CD14-positive monocyte (primary cell): Measurements from ENCODE around the gene FNDC3B. TPM values are rescaled to one million over a fixed set of nuclear protein-coding genes. Genes with fewer than 3 reads are reported as not detected.
A peak's percentile ranks its signal among the peaks of the same experiment; 100 is the strongest.

Source experiments
- DNase-seq, 3 donors: peaks; one replicate each; pipeline ENCODE4 v3.0.0-alpha.2; 2011 to 2022
- H2AFZ ChIP-seq: 2 replicates; pipeline ENCODE4 v1.6.0; 2012; ENCODE audit warnings: mild to moderate bottlenecking, low read depth, low read length, inconsistent platforms; ENCODE audit not compliant: insufficient read depth, poor library complexity, severe bottlenecking
- H3K27ac ChIP-seq, 2 donors: 1 replicate in 1 of 2; 2 replicates in 1 of 2; pipeline ENCODE4 v1.5.1; 2012 to 2013; ENCODE audit warnings: low read length in 2 of 2, control low read depth in 1 of 2, inconsistent platforms in 1 of 2, low read depth in 1 of 2, mild to moderate bottlenecking in 1 of 2
- H3K27me3 ChIP-seq, 2 donors: one replicate each; pipeline versions ENCODE4 v1.6.0 to v1.6.1; 2011 to 2013; ENCODE audit warnings: low read length in 2 of 2; ENCODE audit not compliant: control insufficient read depth in 2 of 2, insufficient read depth in 2 of 2
- H3K36me3 ChIP-seq, 2 donors: replicated peaks in 1 of 2; 1 replicate in 1 of 2; 2 replicates in 1 of 2; pipeline versions ENCODE4 v1.5.1 to v1.6.1; 2012 to 2013; ENCODE audit warnings: low read length in 2 of 2, control low read depth in 1 of 2, inconsistent platforms in 1 of 2, mild to moderate bottlenecking in 1 of 2; ENCODE audit not compliant: insufficient read depth in 2 of 2, control insufficient read depth in 1 of 2
- H3K4me1 ChIP-seq, 2 donors: 1 replicate in 1 of 2; 2 replicates in 1 of 2; pipeline versions ENCODE4 v1.5.1 to v1.6.1; 2012 to 2013; ENCODE audit warnings: low read length in 2 of 2, control low read depth in 1 of 2, inconsistent platforms in 1 of 2, mild to moderate bottlenecking in 1 of 2, moderate library complexity in 1 of 2; ENCODE audit not compliant: insufficient read depth in 2 of 2, control insufficient read depth in 1 of 2
- H3K4me2 ChIP-seq: replicated peaks from 2 replicates; pipeline ENCODE3; 2012; ENCODE audit warnings: low read length, moderate library complexity, mild to moderate bottlenecking; ENCODE audit not compliant: poor library complexity, severe bottlenecking; ENCODE audit errors: extremely low read depth
- H3K4me3 ChIP-seq, 3 experiments: fragments of 200-600 bp in 1 of 3; sonication (generic) in 1 of 3; replicated peaks in 1 of 3; 1 replicate in 2 of 3; 2 replicates in 1 of 3; pipeline ENCODE4 v1.5.1; 2011 to 2013; ENCODE audit warnings: low read length in 3 of 3, mild to moderate bottlenecking in 3 of 3, control low read depth in 2 of 3, low read depth in 2 of 3, inconsistent platforms in 1 of 3, moderate library complexity in 1 of 3
- H3K79me2 ChIP-seq: 2 replicates; pipeline ENCODE4 v1.6.0; 2012; ENCODE audit warnings: mild to moderate bottlenecking, control low read depth, inconsistent platforms, low read length, moderate library complexity; ENCODE audit not compliant: insufficient read depth
- H3K9ac ChIP-seq: 2 replicates; pipeline ENCODE4 v1.6.0; 2017; ENCODE audit warnings: low read length, mild to moderate bottlenecking; ENCODE audit not compliant: insufficient read depth, poor library complexity, severe bottlenecking
- H3K9me3 ChIP-seq, 2 donors: replicated peaks in 1 of 2; 1 replicate in 1 of 2; 2 replicates in 1 of 2; pipeline versions ENCODE4 v1.5.1 to v1.6.1; 2012 to 2013; ENCODE audit warnings: low read length in 2 of 2, control low read depth in 1 of 2; ENCODE audit not compliant: control insufficient read depth in 1 of 2, insufficient read depth in 1 of 2
- H4K20me1 ChIP-seq: 2 replicates; pipeline ENCODE4 v1.6.0; 2012; ENCODE audit warnings: mild to moderate bottlenecking, low read length, control low read depth, moderate library complexity; ENCODE audit not compliant: insufficient read depth
- H3K27ac Mint-ChIP-seq, 7 donors: one replicate each; pipeline ENCODE4 v1.8.0; 2020; ENCODE audit warnings: mild to moderate bottlenecking in 7 of 7, mixed read lengths in 7 of 7, moderate library complexity in 6 of 7, inconsistent platforms in 2 of 7
- H3K27me3 Mint-ChIP-seq, 3 donors: one replicate each; pipeline ENCODE4 v1.8.0; 2021 to 2022; ENCODE audit warnings: low read depth in 3 of 3, mild to moderate bottlenecking in 3 of 3, mixed read lengths in 3 of 3, moderate library complexity in 3 of 3, inconsistent platforms in 1 of 3
- H3K36me3 Mint-ChIP-seq, 2 donors: one replicate each; pipeline ENCODE4 v1.8.0; 2020; ENCODE audit warnings: mixed read lengths in 2 of 2, inconsistent platforms in 1 of 2, mild to moderate bottlenecking in 1 of 2
- H3K4me1 Mint-ChIP-seq: one replicate; pipeline ENCODE4 v1.8.0; 2020; ENCODE audit warnings: mild to moderate bottlenecking, mixed read lengths
- H3K4me3 Mint-ChIP-seq, 2 donors: one replicate each; pipeline ENCODE4 v1.8.0; 2020; ENCODE audit warnings: mild to moderate bottlenecking in 2 of 2, mixed read lengths in 2 of 2, moderate library complexity in 1 of 2
- H3K9me3 Mint-ChIP-seq, 7 donors: one replicate each; pipeline ENCODE4 v1.8.0; 2020 to 2022; ENCODE audit warnings: mixed read lengths in 7 of 7, mild to moderate bottlenecking in 6 of 7, moderate library complexity in 6 of 7, inconsistent platforms in 2 of 7
- CTCF ChIP-seq: fragments of 200-600 bp; IDR thresholded peaks from one replicate; pipeline ENCODE4 v1.8.0; 2022; ENCODE audit warnings: antibody characterized with exemption, mild to moderate bottlenecking
- WGBS: methylation state at CpG from one replicate; pipeline ENCODE4 v1.1.5; 2013; ENCODE audit warnings: missing lambda C conversion rate; ENCODE audit not compliant: insufficient coverage; 5-methylcytosine and 5-hydroxymethylcytosine counted together
- intact Hi-C, 2 donors: fragments of 100-400 bp; cut with micrococcal nuclease; formaldehyde crosslinking; loops; one replicate each; pipeline versions ENCODE4 v1.15.0 to v1.15.1; 2023
- polyA plus RNA-seq, 3 donors: library from polyadenylated mRNA; depleted of rRNA in 1 of 3; unstranded in 2 of 3; stranded (reverse) in 1 of 3; fragments of 300-500 nt in 2 of 3; fragments of >200 nt in 1 of 3; fragmentation: Illumina TruSeq in 2 of 3; gene quantifications; 1 replicate in 2 of 3; 2 replicates in 1 of 3; pipeline ENCODE4 v1.2.3, GENCODE V29; 2012 to 2021

Gene FNDC3B
- polyA plus RNA-seq, 3 donors = 19.6 to 36.1 (median 25.7) TPM

- no peaks in the 10 kb centered on the region for H4K20me1 ChIP-seq
- Mint-ChIP-seq H3K36me3 (peaks cover 0 to 18% of the 10 kb centered on the region in 2 donors), H3K27me3 (peaks cover 57 to 66% (median 65%) of the 10 kb centered on the region in 3 donors), H3K27ac (no peak overlapping the region), H3K4me1 (peaks cover 36% of the 10 kb centered on the region), H3K4me3 (peak overlapping the region in 1 of 2 donors; percentile 46), H3K9me3 (peaks cover 0 to 35% (median 23%) of the 10 kb centered on the region in 7 donors)
- H2AFZ ChIP-seq = no peak overlapping the region
- no peaks in the 10 kb centered on the region for H3K79me2 ChIP-seq
- intact Hi-C loops = no loop called here
- WGBS = 80% methylated on average over 1 of the region's 3 CpGs
- no peak overlapping the region for H3K4me2 ChIP-seq
- peaks cover 7 to 39% of the 10 kb centered on the region in 2 donors for H3K9me3 ChIP-seq
- H3K27me3 ChIP-seq = peaks cover 64 to 85% of the 10 kb centered on the region in 2 donors
- H3K9ac ChIP-seq = no peak overlapping the region
- no peak for TF ChIP-seq CTCF
- no peaks in the 10 kb centered on the region for H3K36me3 ChIP-seq
- no peak for DNase-seq
- no peak overlapping the region for H3K27ac ChIP-seq
- no peak overlapping the region for H3K4me3 ChIP-seq
- H3K4me1 ChIP-seq = no peaks in the 10 kb centered on the region
Observed at GRCh38 chr3:172446198-172446597, 406.8 kb downstream of the FNDC3B start.

GRCh38 chr3:172447611-172448579 is 408.5 kb downstream of the FNDC3B start, which contains the start of gene GHSR:
Gene GHSR, minus strand, starts transcription at chr3:172448456. Its CDS starts 43 bp downstream, at chr3:172448413.
- Mint-ChIP-seq H3K9me3 (peaks cover 0 to 35% (median 23%) of the 10 kb centered on the region in 7 donors), H3K4me3 (peak within 1 kb of the TSS in 1 of 2 donors; percentile 83), H3K27ac (peak within 1 kb of the TSS in 1 of 7 donors; percentile 11), H3K36me3 (peaks cover 0 to 18% of the 10 kb centered on the region in 2 donors), H3K4me1 (peaks cover 36% of the 10 kb centered on the region), H3K27me3 (peaks cover 67 to 73% (median 71%) of the 10 kb centered on the region in 3 donors)
- Histone ChIP-seq H3K9ac (no peak within 1 kb of the TSS), H3K27me3 (peaks cover 71 to 90% of the 10 kb centered on the region in 2 donors), H3K4me2 (no peak within 1 kb of the TSS), H3K9me3 (peaks cover 7 to 43% of the 10 kb centered on the region in 2 donors), H2AFZ (no peak within 1 kb of the TSS), H3K27ac (no peak within 1 kb of the TSS), H4K20me1 (no peaks in the 10 kb centered on the region), H3K4me1 (no peaks in the 10 kb centered on the region), H3K36me3 (no peaks in the 10 kb centered on the region), H3K79me2 (no peaks in the 10 kb centered on the region), H3K4me3 (no peak within 1 kb of the TSS)
- no peak for DNase-seq
- intact Hi-C loops = no loop called here
- TF ChIP-seq CTCF = no peak
- 11% methylated on average over 71 of the region's 76 CpGs for WGBS
